GM13976 (cell line): Measurements from ENCODE around the gene POLR1H.
"Not testable (repeated sequence)": the region's sequence is repeated elsewhere in the genome, so short reads cannot be mapped to it uniquely, and the experiment has no call there.

Experiments
- DNase-seq: peaks from one replicate; pipeline ENCODE4 v3.0.0; 2012; ENCODE audit warnings: low spot score
- CTCF ChIP-seq: IDR thresholded peaks from 2 replicates; pipeline ENCODE4 v1.5.1; 2012; ENCODE audit warnings: borderline replicate concordance, mild to moderate bottlenecking; ENCODE audit not compliant: insufficient read depth; ENCODE audit errors: extremely low read depth, missing control alignments, control extremely low read depth
- in situ Hi-C: fragments of 300-500 bp; cut with MboI; formaldehyde crosslinking; loops from one replicate; pipeline ENCODE4 v1.12.0; 2022; ENCODE audit warnings: low sequenced_read_pairs, mixed read lengths, inconsistent platforms; ENCODE audit not compliant: unreplicated experiment

POLR1H gene

DNA sequence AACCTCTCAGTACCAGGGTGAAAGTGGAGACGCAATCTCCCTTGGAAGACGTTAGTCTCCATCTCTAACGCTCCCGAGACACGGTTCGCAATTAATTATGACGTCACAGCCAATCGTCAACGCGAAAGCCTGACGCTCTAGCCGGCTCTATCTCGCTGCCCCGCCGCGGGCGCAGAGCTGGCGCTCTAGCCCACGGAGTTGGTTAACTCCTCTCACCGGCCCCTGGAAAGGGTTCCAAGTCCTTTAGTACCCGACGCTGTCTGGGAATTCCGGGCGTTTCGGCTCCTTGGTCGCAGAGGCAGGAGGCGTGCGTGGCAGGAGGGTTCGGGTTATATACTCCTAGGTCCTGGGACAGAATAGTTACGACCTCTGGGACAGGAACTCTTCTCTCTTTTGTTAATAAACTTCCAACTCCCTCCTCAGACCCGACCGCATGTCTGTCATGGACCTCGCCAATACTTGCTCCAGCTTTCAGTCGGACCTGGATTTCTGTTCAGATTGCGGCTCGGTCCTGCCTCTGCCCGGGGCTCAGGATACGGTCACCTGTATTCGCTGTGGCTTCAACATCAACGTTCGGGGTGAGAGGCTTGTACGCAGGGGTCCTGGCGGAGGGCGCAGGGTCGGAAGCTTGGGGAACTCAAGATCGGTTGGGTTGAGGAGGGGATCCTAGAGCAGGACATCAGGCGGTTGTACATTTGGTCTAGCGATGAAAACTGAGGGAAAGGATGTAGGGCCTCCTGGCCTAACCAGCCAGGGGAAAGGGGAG lies at the start of gene POLR1H:
Gene POLR1H, plus strand, starts transcription at position 174 of the 766 bp plus-strand sequence. Its CDS starts 260 bp downstream, at position 434.
- in situ Hi-C loops = no loop called here
- peak; percentile 90 for DNase-seq
- TF ChIP-seq CTCF = no peak

DNA sequence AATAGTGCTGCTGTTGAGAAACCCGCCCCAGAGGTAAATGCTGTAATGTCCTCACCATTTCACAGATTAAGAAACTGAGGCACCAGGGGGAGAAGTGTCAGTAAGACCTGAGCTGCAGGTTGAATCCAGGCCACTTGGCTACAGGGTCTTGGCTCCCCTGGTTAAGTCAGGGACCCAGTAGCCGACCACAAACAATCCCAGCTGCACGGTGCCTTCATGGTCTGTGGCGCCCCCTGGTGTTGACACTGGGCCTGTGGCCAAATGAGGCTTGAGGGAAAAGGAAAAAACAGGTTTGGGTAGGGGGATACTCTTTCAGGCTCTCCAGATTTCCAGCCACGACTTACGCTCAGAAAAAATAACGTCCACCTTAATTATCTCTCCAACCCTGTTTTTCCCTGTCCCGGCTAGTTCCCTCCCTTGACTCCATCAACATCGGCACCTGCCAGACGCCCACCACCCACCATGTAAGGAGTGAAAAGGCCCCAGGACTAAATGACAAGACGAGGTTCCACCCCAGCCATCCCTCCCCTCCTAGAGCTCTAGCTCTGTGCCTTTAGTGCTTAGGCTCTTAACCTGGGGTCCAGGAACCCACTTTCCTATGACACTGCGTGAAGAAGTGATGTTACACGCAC lies 47.7 kb upstream of the POLR1H start:
- DNase-seq = peak; percentile 40
- in situ Hi-C loops = no loop called here
- TF ChIP-seq CTCF = peak; percentile 54

GRCh38 chr6:30019819-30020218 lies 41.2 kb upstream of the POLR1H start:
- TF ChIP-seq CTCF = no peak
- no peak for DNase-seq
- in situ Hi-C loops = no loop called here

DNA sequence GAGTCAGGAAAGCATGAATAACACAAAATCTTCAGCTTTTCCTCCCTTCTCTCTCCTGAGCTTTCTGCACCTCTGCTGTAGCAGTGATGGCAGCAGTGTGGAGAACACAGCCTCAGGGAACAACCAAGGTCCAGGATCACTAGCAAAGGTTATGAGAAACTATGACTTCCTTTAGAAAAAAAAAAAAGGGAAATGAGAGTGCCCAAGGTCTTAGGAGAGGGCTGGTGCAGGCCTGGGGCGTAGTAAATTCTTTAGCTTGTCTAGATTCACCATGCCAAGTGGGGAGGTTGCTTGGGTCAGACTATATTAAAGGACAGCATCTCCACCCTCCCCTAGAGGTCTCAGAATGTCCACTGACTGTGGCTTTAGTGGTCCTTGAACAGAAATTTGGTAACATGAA lies 40.4 kb upstream of the POLR1H start:
- no peak for DNase-seq
- no peak for TF ChIP-seq CTCF
- in situ Hi-C loops = no loop called here

DNA sequence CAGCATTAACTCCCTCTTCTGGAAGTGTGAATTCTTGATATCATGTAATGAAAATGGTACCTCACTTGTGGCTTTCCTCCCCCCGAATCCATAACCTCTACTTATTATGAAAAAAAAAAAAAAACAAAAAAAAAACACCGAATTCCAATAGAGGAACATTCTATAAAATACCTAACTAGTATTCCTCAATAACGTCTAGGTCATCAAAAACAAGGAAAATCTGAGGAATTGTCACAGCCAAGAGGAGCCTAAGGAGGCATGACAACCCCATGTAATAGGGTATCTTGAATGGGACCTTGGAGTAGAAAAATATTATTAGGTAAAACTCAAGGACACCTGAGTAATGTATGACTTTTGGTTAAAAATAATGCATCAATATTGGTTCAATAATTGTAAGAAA lies 38.9 kb upstream of the POLR1H start:
- in situ Hi-C loops = no loop called here
- no peak for TF ChIP-seq CTCF
- no peak for DNase-seq

- in situ Hi-C loops, DNase-seq: not testable (repeated sequence)
These were observed 38.4 kb upstream of the POLR1H start for GRCh38 chr6:30022712-30023111.

- in situ Hi-C loops = no loop called here
- no peak for TF ChIP-seq CTCF
- no peak for DNase-seq
These were observed 35.9 kb upstream of the POLR1H start for GRCh38 chr6:30025186-30025585.
